Measurements from ENCODE around the gene ESYT3.

DNA sequence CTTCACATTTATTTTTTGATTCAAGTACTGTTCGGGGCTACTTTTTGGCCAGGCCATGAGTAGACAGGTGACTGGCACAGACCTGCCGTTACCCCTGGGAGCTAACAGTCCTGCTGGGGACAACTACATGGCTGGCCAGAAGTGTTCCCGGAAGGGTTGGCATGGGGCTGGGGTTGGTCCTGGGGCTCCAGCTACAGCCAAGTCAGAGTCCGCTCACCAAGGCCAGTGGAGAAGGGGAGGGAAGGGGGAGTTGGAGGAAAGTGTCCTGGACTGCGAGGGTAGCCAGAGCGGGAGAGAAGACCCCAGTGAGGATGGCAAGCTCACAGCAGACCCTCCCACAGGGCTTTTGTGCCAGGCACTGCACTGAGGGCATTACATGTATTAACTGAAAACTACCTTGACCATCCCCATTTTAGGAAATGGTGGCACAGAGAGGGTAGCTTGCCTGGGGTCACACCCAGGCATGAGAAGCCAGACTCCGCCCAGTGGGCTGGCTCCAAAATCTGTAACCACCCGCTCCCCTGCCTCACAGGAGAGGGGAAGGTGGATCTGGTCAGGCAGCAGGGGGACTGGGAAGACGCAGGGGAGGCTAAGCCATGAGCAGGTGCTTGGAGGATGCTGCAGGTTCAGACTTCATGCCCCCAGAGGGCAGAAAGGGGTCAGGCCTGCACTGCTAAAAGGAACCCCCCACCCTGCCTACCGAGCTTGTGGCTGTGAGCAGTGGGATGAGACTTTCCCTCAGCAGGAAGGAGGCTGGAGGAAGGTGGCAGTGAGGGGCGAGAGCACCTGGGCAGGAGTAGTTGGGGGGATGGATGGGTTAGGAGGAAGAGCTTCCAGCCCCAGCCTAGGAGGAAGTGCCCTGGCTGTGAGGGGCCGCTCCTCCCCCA is 38.3 kb upstream of the ESYT3 start:
- TF ChIP-seq, protein P1, sequence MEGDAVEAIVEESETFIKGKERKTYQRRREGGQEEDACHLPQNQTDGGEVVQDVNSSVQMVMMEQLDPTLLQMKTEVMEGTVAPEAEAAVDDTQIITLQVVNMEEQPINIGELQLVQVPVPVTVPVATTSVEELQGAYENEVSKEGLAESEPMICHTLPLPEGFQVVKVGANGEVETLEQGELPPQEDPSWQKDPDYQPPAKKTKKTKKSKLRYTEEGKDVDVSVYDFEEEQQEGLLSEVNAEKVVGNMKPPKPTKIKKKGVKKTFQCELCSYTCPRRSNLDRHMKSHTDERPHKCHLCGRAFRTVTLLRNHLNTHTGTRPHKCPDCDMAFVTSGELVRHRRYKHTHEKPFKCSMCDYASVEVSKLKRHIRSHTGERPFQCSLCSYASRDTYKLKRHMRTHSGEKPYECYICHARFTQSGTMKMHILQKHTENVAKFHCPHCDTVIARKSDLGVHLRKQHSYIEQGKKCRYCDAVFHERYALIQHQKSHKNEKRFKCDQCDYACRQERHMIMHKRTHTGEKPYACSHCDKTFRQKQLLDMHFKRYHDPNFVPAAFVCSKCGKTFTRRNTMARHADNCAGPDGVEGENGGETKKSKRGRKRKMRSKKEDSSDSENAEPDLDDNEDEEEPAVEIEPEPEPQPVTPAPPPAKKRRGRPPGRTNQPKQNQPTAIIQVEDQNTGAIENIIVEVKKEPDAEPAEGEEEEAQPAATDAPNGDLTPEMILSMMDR (conservative IDR thresholded peaks at IDR 0.05; ENCODE audit: low read depth, low read length), result no peak
- no peak for TF ChIP-seq EZH2 (IDR thresholded peaks at IDR 0.05; ENCODE audit: borderline replicate concordance, low read depth, low read length, poor library complexity, severe bottlenecking)

Data from A673 (cell line).